K562 (cell line): ENCODE measurements around the gene SMNDC1. TPM values are rescaled to one million over a fixed set of nuclear protein-coding genes. Genes with fewer than 3 reads are reported as not detected.

ENCODE experiments used
- BHLHE40 ChIP-seq: IDR thresholded peaks from 2 replicates; pipeline ENCODE4 v1.6.1; 2011; ENCODE audit warnings: low read length, improper control_type of control experiment
- BMI1 ChIP-seq: fragments of 150-350 bp; IDR thresholded peaks from 2 replicates; pipeline ENCODE4 v1.6.1; 2014; ENCODE audit warnings: low read length
- ETV1 ChIP-seq: fragments of 450-650 bp; conservative IDR thresholded peaks from 2 replicates; pipeline ENCODE4 v1.6.1; 2016; ENCODE audit warnings: missing genetic modification characterization, control low read depth, low read depth, missing compliant biosample characterization
- HMGXB4 ChIP-seq: sonication (generic); formaldehyde crosslinking; IDR thresholded peaks from 2 replicates; pipeline ENCODE4 v1.8.1; 2023; ENCODE audit warnings: mild to moderate bottlenecking, missing genetic modification reagents
- HNRNPL ChIP-seq: fragments of 200-400 bp; formaldehyde crosslinking; IDR thresholded peaks from 2 replicates; pipeline ENCODE4 v1.6.1; 2017; ENCODE audit warnings: low read depth, mild to moderate bottlenecking, low read length
- KAT7 ChIP-seq: sonication (generic); formaldehyde crosslinking; IDR thresholded peaks from 2 replicates; pipeline ENCODE4 v1.8.0; 2022; ENCODE audit warnings: missing genetic modification reagents, mild to moderate bottlenecking, borderline replicate concordance
- KDM4B ChIP-seq, 2 experiments: fragments of 450-650 bp in 1 of 2; sonication (generic) in 1 of 2; IDR thresholded peaks; 2 replicates each; pipeline ENCODE4 v1.6.1; 2016 to 2017; ENCODE audit warnings: borderline replicate concordance in 2 of 2, antibody characterized with exemption in 1 of 2, low read depth in 1 of 2, mild to moderate bottlenecking in 1 of 2
- L3MBTL2 ChIP-seq: fragments of 450-650 bp; IDR thresholded peaks from 2 replicates; pipeline ENCODE4 v1.6.1; 2016; ENCODE audit warnings: mild to moderate bottlenecking, moderate library complexity
- MCM3 ChIP-seq: fragments of 450-650 bp; IDR thresholded peaks from 2 replicates; pipeline ENCODE4 v1.6.1; 2016
- POLR2G ChIP-seq: fragments of 200-400 bp; formaldehyde crosslinking; IDR thresholded peaks from 2 replicates; pipeline ENCODE4 v1.6.1; 2017; ENCODE audit warnings: low read depth, mild to moderate bottlenecking, antibody characterized with exemption, low read length, moderate library complexity
- PTTG1 ChIP-seq: fragments of 450-650 bp; IDR thresholded peaks from 2 replicates; pipeline ENCODE4 v1.6.1; 2016; ENCODE audit warnings: low read depth, mild to moderate bottlenecking, missing genetic modification characterization, missing compliant biosample characterization
- RHOXF2B ChIP-seq: fragments of 250-450 bp; sonication (Bioruptor Pico); conservative IDR thresholded peaks from 2 replicates; pipeline ENCODE4 v1.5.1; 2021
- SAP30 ChIP-seq: fragments of 200-600 bp; sonication (generic); IDR thresholded peaks from 2 replicates; pipeline ENCODE4 v1.6.1; 2012; ENCODE audit warnings: borderline replicate concordance, low read depth, mild to moderate bottlenecking, moderate library complexity, low read length, control low read depth, inconsistent platforms; ENCODE audit not compliant: insufficient read depth, poor library complexity, severe bottlenecking
- SETDB1 ChIP-seq: IDR thresholded peaks from one replicate; pipeline ENCODE4 v1.6.1; 2012; ENCODE audit warnings: low read length, control low read depth, inconsistent platforms
- SP2 ChIP-seq: IDR thresholded peaks from 2 replicates; pipeline ENCODE4 v1.6.1; 2011; ENCODE audit warnings: mild to moderate bottlenecking, low read depth, low read length, moderate library complexity; ENCODE audit not compliant: poor library complexity, severe bottlenecking; ENCODE audit errors: extremely low read depth
- ZBTB1 ChIP-seq: sonication (generic); formaldehyde crosslinking; IDR thresholded peaks from 2 replicates; pipeline ENCODE4 v1.8.1; 2023; ENCODE audit warnings: missing genetic modification reagents, low read depth, mild to moderate bottlenecking, borderline replicate concordance
- ZC3H11A ChIP-seq: IDR thresholded peaks from 2 replicates; pipeline ENCODE4 v1.6.1; 2012; ENCODE audit warnings: low read depth, low read length, improper control_type of control experiment
- ZNF695 ChIP-seq: fragments of 450-650 bp; formaldehyde crosslinking; IDR thresholded peaks from 2 replicates; pipeline ENCODE4 v1.4.0; 2020; ENCODE audit warnings: mild to moderate bottlenecking, moderate library complexity
- ZNF76 ChIP-seq: fragments of 250-450 bp; sonication (Bioruptor Pico); IDR thresholded peaks from 2 replicates; pipeline ENCODE4 v1.4.0; 2020; ENCODE audit warnings: mild to moderate bottlenecking, moderate library complexity, borderline replicate concordance
- polyA plus RNA-seq, 8 experiments: library from polyadenylated mRNA; depleted of rRNA in 4 of 8; stranded (reverse) in 5 of 8; unstranded in 3 of 8; fragments of >200 nt; fragmentation: Nextera tagmentation in 2 of 8; fragmentation: Illumina TruSeq in 1 of 8; extraction: Ambion mirVana in 2 of 8; extraction: Trizol in 1 of 8; gene quantifications; 2 replicates each; pipeline versions ENCODE4 v1.2.1 to v1.2.3, GENCODE V29; 2011 to 2014; ENCODE audit warnings: inconsistent platforms in 1 of 8, missing spikeins in 1 of 8
- total RNA-seq, 7 experiments: library from RNA; depleted of rRNA in 6 of 7; stranded (reverse); fragments of >200 nt in 6 of 7; fragmentation: Illumina TruSeq in 2 of 7; extraction: Trizol in 2 of 7; gene quantifications; 2 replicates each; pipeline versions ENCODE4 v1.2.1 to v1.2.3, GENCODE V29; 2011 to 2021; ENCODE audit warnings: low replicate concordance in 1 of 7
- TF ChIP-seq, protein P1 (sequence below): IDR thresholded peaks from 3 replicates; pipeline ENCODE4 v1.6.1; 2011; ENCODE audit warnings: borderline replicate concordance, mild to moderate bottlenecking; ENCODE audit not compliant: insufficient read length, insufficient read depth
- TF ChIP-seq, protein P2 (sequence below): sonication (generic); formaldehyde crosslinking; IDR thresholded peaks from 2 replicates; pipeline ENCODE4 v1.5.0; 2020; ENCODE audit warnings: missing genetic modification reagents

SMNDC1 gene
- total and polyA plus RNA-seq, 9 of the 15 experiments (the other 6 are each of a cell fraction or from before 2014, with no cell fraction given) = 6.8 to 35.8 (median 12.3) TPM

GRCh38 chr10:110304780-110305421 lies at the start of gene SMNDC1 (continued):
- TF ChIP-seq, protein P1, sequence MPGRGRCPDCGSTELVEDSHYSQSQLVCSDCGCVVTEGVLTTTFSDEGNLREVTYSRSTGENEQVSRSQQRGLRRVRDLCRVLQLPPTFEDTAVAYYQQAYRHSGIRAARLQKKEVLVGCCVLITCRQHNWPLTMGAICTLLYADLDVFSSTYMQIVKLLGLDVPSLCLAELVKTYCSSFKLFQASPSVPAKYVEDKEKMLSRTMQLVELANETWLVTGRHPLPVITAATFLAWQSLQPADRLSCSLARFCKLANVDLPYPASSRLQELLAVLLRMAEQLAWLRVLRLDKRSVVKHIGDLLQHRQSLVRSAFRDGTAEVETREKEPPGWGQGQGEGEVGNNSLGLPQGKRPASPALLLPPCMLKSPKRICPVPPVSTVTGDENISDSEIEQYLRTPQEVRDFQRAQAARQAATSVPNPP = no peak
- TF ChIP-seq PTTG1 (tag) (no peak), SP2 (no peak), POLR2G (peak; percentile 82), ZBTB1 (CRISPR knock-in tag) (no peak), RHOXF2B (CRISPR knock-in tag) (no peak), ZNF695 (CRISPR knock-in tag) (no peak), ETV1 (tag) (peak; percentile 61), HMGXB4 (CRISPR knock-in tag) (no peak), SAP30 (no peak), SETDB1 (no peak), KDM4B (IDR thresholded peaks at IDR 0.05; ENCODE audit: borderline replicate concordance in 2 of 2, low read depth in 1 of 2) (no peak), ZC3H11A (no peak), KAT7 (CRISPR knock-in tag) (no peak), L3MBTL2 (no peak), BHLHE40 (peak; percentile 96), MCM3 (no peak), BMI1 (no peak), ZNF76 (no peak), HNRNPL (no peak)
- TF ChIP-seq, protein P2, sequence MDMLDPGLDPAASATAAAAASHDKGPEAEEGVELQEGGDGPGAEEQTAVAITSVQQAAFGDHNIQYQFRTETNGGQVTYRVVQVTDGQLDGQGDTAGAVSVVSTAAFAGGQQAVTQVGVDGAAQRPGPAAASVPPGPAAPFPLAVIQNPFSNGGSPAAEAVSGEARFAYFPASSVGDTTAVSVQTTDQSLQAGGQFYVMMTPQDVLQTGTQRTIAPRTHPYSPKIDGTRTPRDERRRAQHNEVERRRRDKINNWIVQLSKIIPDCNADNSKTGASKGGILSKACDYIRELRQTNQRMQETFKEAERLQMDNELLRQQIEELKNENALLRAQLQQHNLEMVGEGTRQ (CRISPR knock-in tag) = peak; percentile 94
